H54 (cell line): ENCODE results near the gene LGALS14.

Source experiments
- DNase-seq: peaks from one replicate; pipeline ENCODE4 v3.0.0; 2011; ENCODE audit warnings: low spot score, mixed read lengths; ENCODE audit not compliant: insufficient read length
- FAIRE-seq: peaks from 3 replicates; lab custom pipeline; 2011; peaks lifted over from hg19 to GRCh38; lab: Jason Lieb, UNC
- POLR2A ChIP-seq: IDR thresholded peaks from 2 replicates; pipeline ENCODE4 v1.6.1; 2011; ENCODE audit warnings: low read depth, mild to moderate bottlenecking, low read length

The LGALS14 gene

GRCh38 chr19:39752390-39752789, 48.1 kb downstream of the LGALS14 start:
- no peak for TF ChIP-seq POLR2A

GRCh38 chr19:39752795-39753194, 48.5 kb downstream of the LGALS14 start:
- no peak for TF ChIP-seq POLR2A
- no peak for DNase-seq
- no peak for FAIRE-seq

More at GRCh38 chr19:39752390-39752789, 48.1 kb downstream of the LGALS14 start:
- no peak for FAIRE-seq
- DNase-seq: no peak

GRCh38 chr19:39754544-39754943, 50.3 kb downstream of the LGALS14 start:
- TF ChIP-seq POLR2A: no peak
- FAIRE-seq: no peak
- DNase-seq: no peak

GRCh38 chr19:39754971-39755370, 50.7 kb downstream of the LGALS14 start:
- no peak for FAIRE-seq
- TF ChIP-seq POLR2A: no peak
- DNase-seq: no peak
